Measurements from ENCODE around the gene NEK4.

NEK4 gene

GRCh38 chr3:52770496-52771333 is at the start of gene NEK4:
Gene NEK4 (minus strand): TSS chr3:52770940. CDS start chr3:52770746, 194 bp downstream.
- peak; percentile 87 to 92 for DNase-seq

- DNase-seq, result no peak
These were observed 49.2 kb upstream of the NEK4 start for GRCh38 chr3:52819936-52820335.

GRCh38 chr3:52817860-52818259 is 47.1 kb upstream of the NEK4 start:
- DNase-seq, result no peak

GRCh38 chr3:52817221-52817620 is 46.5 kb upstream of the NEK4 start:
- no peak for DNase-seq

- DNase-seq, result no peak
These were observed 45.9 kb upstream of the NEK4 start for GRCh38 chr3:52816654-52817053.

GRCh38 chr3:52816199-52816598 is 45.5 kb upstream of the NEK4 start:
- no peak for DNase-seq

GRCh38 chr3:52813810-52814209 is 43.1 kb upstream of the NEK4 start:
- DNase-seq, result no peak

- DNase-seq, result no peak
These were observed 40.8 kb upstream of the NEK4 start for GRCh38 chr3:52811452-52812011.

GRCh38 chr3:52810923-52811322 is 40.2 kb upstream of the NEK4 start:
- no peak for DNase-seq

GRCh38 chr3:52809662-52810377 is 39.1 kb upstream of the NEK4 start:
- DNase-seq, result no peak

GRCh38 chr3:52809149-52809548 is 38.4 kb upstream of the NEK4 start:
- DNase-seq, result no peak

- DNase-seq, result no peak
These were observed 34.7 kb upstream of the NEK4 start for GRCh38 chr3:52805270-52806039.

- no peak for DNase-seq
These were observed 31.1 kb upstream of the NEK4 start for GRCh38 chr3:52801839-52802238.

GRCh38 chr3:52800079-52800478 is 29.3 kb upstream of the NEK4 start:
- no peak for DNase-seq

GRCh38 chr3:52798978-52799476 is 28.3 kb upstream of the NEK4 start:
- DNase-seq, result peak; percentile 21 to 33

GRCh38 chr3:52798376-52798977 is 27.7 kb upstream of the NEK4 start:
- no peak for DNase-seq

GRCh38 chr3:52796411-52796810 is 25.7 kb upstream of the NEK4 start:
- no peak for DNase-seq

- no peak for DNase-seq
These were observed 24.7 kb upstream of the NEK4 start for GRCh38 chr3:52795298-52795900.

- no peak for DNase-seq
These were observed 23.9 kb upstream of the NEK4 start, which contains the start of gene ITIH3 for GRCh38 chr3:52794612-52795099. Gene ITIH3 (plus strand): TSS chr3:52794796. CDS start chr3:52794804, 8 bp downstream.

- no peak for DNase-seq
These were observed 23.2 kb upstream of the NEK4 start for GRCh38 chr3:52793702-52794611.

Data from stimulated activated CD4-positive, alpha-beta T cell treated with anti-CD3 and anti-CD28 coated beads, Interleukin-2, amount 100 ng/mL, for 24 hours (primary cell).